ENCODE measurements around the gene TMEM143.
"Not testable (repeated sequence)": the region's sequence is repeated elsewhere in the genome, so short reads cannot be mapped to it uniquely, and the experiment has no call there.

The TMEM143 gene

GRCh38 chr19:48325265-48325910, 38.4 kb downstream of the TMEM143 start, which contains the start of gene EMP3:
Gene EMP3 (plus strand): TSS chr19:48325552. CDS start chr19:48326845, 1,293 bp downstream.
- peak; percentile 82 for DNase-seq

GRCh38 chr19:48321622-48322591, 41.8 kb downstream of the TMEM143 start:
- peak; percentile 97 for DNase-seq

DNA sequence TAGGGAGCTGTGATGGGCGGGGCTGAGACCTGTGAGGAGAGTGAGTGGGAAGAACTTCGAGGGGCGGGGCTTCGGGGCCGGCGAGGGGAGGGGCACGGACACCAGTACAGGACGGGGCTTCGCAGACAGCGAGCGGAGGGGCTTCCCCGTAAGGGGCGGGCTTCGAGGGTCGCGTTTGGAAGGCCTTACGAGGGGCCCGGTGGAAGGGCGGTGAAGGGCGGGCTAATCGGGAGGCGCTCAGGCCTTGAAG, 42.4 kb downstream of the TMEM143 start:
- peak; percentile 92 for DNase-seq

DNA sequence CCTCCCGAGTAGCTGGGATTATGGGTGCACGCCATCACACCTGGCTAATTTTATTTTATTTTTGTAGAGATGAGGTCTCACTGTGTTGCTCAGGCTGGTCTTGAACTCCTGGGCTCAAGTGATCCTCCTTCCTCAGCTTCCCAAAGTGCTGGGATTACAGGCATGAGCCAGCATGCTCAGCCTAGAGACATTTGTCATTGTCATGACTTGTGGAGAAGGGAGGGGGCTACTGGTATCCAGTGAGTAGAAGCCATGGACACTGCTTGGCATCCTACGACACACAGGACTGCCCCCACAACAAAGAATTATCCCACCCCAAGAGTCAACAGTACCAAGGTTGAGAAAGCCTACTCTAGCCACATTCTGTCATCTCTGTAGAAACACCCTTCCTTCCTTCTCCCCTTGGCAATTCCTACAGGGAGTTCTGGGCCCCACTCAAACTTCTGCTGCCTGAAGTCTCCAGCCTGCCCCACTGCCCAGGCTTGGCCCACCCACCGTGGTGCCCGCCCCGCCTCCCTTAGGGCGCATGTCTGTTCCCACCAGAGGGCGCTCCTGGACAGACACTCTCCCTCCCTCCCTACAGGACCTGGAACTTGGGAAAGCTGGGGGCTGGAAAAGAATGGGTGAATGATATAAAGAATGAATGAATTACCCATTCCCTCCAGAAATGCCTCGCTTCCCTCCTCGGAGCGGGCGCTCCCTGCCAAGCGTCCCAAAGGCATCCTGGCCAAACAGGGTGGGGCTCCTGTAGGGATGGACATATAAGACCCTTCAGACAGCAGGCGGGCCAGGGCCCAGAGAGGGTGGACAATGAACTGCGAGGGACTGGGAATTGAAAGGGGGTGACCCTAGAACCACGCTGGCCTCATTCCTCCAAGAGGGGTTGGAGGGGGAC, 43.8 kb downstream of the TMEM143 start:
- peak; percentile 66 for DNase-seq

DNA sequence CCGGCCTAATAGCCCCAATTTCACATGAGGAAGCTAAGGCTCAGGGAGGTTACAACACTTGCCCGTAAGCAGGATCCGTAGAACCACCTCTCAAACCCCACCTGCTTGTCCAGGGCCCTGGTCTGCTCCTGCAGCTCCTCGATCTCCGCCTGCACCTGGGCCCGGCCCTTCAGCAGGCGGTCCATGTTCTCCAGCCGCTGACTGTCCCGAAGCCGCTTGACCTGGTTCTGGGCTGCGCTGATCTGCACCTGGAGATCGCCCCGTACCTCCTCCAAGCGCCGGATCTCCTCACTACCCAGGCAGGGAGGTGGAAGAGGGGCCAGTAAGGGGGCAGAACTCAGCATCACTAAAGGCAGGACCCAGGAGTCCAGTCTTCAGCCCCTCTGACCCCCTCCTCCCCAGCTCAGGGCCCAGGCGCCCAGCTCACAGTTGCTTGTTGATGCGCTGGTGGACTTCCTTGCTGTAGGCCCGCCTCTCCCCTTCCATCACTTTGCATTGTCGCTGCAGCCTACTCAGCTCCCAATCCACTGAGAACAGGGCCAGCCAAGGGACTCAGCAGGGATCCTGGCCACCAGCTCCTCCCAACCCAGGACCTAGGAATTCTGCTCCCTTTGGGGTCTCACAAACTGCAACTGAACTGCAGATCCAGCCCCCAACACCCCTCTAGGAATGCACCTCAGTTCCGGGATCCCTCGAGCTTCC, 45.3 kb downstream of the TMEM143 start:
- DNase-seq = no peak

DNA sequence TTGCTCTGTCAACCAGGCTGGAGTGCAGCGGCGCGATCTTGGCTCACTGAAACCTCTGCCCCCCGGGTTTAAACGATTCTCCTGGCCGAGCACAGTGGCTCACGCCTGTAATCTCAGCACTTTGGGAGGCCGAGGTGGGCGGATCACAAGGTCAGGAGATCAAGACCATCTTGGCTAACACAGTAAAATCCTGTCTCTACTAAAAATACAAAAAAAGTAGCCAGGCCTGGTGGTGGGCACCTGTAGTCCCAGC, 46.1 kb downstream of the TMEM143 start:
- DNase-seq = not testable (repeated sequence)

GRCh38 chr19:48315712-48316111, 48.0 kb downstream of the TMEM143 start:
- DNase-seq = no peak

DNA sequence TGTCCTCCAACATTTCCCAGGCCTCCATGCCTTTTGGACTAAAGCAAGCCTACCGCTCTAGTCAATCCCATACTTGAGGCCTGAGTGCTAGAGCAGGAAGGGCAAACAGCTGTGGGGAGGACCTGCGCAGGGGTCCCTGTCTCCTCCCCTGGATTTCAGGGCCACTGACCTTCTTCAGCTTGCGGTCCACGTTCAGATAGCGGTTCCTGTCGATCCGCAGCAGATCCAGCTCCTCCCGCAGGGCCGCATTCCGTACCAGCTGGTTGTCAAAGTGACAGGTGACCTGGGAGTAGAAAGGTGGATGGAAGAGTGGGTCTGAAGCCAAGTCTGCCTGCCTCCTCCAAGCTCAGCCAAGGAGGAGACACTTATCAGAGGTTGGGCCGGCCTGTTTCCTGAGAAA, 52.4 kb downstream of the TMEM143 start:
- DNase-seq = no peak

- no peak for DNase-seq
These were observed 53.5 kb downstream of the TMEM143 start for GRCh38 chr19:48310227-48310626.

DNA sequence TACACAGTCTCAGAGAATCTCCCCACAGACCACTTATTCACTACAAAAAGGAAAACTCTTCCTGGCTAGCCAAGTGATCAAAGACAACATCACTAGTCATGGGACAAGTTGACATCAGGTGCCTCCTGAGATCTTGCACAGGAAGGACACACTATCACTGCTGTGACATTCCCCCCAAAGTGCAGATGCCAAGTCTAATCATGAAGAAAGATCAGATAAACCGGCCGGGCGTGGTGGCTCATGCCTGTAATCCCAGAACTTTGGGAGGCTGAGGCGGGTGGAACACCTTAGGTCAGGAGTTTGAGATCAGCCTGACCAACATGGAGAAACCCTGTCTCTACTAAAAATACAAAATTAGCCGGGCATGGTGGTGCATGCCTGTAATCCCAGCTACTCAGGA, 54.0 kb downstream of the TMEM143 start:
- DNase-seq = not testable (repeated sequence)

DNA sequence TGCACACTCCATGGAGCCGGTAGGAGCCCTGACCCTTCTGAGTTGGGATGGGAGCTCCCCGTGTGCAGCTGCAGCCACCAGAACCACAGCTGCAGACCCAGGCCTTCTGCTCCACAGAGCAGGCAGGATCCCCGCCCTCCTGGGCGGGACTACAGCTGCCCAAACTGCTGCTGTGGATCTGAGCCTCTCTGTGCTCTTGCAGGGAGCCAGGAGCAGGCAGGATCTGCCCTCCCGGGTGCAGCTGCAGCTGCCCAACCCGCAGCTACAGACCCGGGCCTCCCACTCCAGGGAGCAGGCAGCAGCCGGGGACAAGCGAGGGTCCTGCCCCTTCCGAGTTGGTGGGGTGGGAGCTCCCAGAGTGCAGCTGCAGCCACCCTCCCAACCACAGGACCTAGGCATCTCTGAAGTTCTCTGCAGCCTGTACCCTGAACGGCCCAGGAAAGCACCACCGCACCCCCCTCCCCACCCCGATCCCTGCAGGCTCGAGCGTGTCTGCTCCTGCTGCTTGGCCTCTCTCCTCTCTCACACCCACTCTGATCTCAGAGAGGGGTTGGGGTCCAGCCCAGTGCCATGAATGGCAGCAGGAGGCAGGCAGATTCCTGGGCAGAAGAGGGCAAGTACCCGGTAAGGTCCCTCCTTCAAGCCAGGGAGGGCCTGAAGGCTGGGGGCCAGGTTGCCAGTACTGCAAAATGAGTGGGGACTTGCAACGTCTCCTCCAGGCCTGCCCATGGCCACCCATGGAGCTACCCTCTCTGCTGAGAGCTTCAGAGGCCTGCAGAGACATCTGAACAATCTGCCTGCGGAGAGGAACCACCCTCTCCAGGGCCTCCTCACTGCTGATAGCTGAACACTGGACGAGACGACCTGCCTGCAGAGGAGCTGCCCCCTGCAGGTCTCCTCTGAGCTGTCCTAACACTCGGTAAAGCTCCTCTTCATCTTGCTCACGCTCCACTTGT, 54.8 kb downstream of the TMEM143 start:
- DNase-seq = peak; percentile 44

GRCh38 chr19:48303866-48304265, 59.9 kb downstream of the TMEM143 start:
- DNase-seq = no peak

DNA sequence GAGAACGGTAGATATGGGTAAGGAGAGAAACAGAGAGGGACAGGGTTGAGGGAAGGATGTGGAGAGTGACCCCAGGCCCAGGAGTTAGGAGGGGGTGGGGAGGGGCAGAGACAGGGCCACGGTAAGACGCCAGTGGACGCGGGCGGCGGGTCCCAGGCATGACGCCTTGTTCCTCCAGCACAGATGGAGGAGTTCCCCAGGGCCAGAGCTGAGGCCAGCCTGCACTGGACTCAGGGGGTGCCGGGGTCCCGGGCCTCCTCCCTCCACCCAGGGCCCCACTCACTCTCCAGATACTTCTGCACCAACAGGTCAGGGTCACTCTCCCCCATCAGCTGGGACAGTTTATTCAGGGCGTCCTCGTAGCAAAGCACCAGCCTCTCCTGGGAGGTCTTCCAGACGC, 60.4 kb downstream of the TMEM143 start:
- DNase-seq = no peak

DNA sequence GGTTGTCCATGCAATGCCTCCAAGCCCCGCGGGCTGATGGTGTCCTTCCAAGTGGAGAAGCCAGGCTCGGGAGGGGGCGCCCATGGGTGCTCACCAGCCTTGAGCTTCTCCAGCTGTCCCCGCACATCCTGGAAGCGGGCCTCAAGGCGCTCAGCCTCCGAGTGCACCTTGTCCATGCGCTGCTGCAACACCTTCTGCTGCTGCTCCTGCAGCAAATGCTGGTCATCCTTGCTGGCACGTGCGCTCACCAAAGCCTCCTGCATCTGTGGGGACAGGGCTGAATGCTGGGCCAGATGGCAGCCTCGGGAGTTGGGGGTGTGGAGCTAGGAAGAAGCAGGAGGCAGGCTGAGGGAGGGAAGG, 61.2 kb downstream of the TMEM143 start:
- DNase-seq = no peak

- DNase-seq = no peak
These were observed 61.7 kb downstream of the TMEM143 start for GRCh38 chr19:48301886-48302599.

GRCh38 chr19:48297975-48298374, 65.8 kb downstream of the TMEM143 start:
- no peak for DNase-seq

- DNase-seq = no peak
These were observed 66.6 kb downstream of the TMEM143 start for GRCh38 chr19:48296963-48297734.

DNA sequence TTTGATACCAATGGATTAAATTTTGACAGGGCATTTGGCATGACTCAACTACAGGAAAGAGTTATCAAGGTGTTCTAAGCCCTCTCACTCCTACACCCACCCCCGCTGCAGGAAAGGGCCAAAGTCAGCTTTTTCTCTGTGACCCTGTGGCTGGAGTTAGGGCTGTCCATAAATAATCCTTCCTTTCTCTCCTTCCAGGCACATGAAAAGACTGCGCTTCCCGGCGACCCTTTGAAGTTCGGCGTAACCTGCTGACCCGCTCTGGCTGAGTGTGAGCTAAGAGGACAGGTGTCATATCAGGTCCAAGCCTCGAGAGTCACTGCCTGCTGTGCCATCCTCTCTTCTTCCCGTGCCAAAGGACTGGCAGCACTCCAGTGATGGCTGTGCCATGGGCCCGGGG, 68.3 kb downstream of the TMEM143 start:
- DNase-seq = no peak

DNA sequence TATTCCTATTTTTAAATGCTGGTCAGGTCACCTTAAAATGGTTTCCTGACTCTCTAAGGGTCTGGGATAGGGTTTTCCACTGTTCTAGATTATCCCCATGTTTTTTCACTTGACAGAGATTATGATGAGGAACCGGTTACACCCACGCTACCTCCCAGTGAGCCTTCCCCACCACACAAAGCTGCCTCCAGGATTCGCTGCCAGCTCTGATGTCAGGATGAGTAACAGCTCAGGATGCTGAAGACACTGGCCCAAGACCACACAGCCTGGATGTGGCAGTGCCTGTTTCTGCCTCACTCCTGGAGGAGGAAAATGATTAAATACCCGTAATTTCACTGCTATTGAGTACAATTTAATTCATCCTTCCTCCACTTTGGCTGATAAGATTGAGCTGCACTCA, 70.9 kb downstream of the TMEM143 start:
- no peak for DNase-seq

- not testable (repeated sequence) for DNase-seq
These were observed 72.3 kb downstream of the TMEM143 start for GRCh38 chr19:48291489-48291815.
